ENCODE data around the gene NOL9.
A peak's percentile ranks its signal among the peaks of the same experiment; 100 is the strongest.

Gene NOL9

DNA sequence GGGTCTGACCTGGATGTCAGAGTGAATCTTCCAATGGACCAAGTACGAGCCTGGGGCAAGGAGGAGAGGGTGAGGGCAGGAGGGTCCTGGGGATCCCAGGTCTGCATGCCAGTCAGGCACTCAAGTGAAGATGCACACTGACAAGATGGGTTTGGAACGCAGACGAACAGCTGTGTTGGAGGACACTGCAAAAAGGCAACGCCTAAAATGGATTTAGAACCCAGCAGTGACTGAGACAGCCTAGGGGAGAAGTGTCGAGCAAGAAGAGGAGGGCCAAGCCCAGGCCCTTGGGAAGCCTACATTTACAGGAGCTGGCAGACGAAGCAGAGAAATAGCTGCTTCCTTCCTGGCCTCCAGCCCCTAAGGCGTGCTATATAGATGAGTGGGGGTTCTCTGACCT, 25.8 kb downstream of the NOL9 start:
- DNase-seq: no peak

- no peak for DNase-seq
Measured at GRCh38 chr1:6526316-6526715, 28.0 kb downstream of the NOL9 start.

DNA sequence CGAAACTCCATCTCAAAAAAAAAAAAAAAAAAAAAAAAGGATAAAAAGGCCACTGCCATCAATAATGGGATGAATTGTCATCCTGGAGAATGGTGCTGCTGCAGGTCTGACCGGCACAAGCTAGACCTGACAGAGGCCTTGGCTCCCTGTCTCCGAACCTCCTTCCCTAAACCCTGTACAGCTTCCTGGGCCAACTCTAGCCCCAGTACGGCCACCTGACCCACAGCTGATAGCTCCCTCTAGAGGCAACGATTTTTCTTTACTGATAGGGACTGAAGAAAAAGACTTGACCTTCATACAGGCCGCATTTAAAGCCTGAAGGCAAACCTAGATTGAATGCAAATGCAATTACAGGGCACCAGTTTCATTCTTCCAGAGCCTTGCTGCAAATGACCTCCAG, 30.7 kb downstream of the NOL9 start:
- DNase-seq: peak in 1 of 56 donors; percentile 22

GRCh38 chr1:6521536-6521935, 32.8 kb downstream of the NOL9 start:
- DNase-seq: no peak

GRCh38 chr1:6519935-6520671, 34.2 kb downstream of the NOL9 start:
- DNase-seq: peak in 40 of 56 donors; percentile 22 to 80 (median 54)

DNA sequence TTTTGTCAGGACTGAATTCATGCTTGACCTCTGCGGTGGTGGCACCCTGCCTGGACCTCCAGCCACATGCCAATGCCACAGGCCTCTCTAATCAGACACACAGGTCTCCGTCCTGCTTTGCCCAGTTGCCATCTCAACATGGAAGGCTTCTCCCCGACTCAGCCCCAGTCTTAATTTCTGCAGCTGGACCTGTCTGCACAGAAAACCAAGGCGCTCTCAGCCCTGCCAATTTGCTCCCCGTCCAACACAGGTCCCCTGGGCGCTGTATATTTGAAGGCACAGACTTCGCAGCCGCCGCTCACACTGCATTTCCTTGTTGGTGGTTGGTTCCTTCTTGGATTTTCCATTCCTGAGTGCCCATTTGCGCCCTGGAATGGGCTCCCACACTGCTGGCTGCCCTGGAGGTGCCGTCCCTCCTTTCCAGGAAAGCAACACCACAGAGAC, 34.8 kb downstream of the NOL9 start:
- DNase-seq: no peak

GRCh38 chr1:6517435-6517851, 36.9 kb downstream of the NOL9 start:
- DNase-seq: no peak

DNA sequence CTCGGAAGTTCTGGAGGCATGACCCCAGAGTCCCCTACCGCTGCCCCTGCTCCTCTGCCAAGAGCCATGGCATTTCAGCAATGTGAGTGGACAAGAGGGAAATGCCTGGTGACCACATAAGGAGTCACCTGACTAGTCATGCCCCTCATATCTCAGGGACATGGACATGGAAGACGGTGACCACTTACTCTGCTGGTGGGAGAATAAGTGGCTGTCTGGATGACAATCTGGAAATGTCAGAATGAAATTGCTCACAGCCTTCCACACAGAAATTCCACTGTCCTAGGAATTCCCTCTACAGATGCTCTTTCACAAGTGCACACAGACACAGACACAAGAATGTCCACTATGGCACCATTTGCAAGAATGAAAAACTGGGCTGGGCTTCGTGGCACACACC, 38.5 kb downstream of the NOL9 start:
- DNase-seq: no peak

DNA sequence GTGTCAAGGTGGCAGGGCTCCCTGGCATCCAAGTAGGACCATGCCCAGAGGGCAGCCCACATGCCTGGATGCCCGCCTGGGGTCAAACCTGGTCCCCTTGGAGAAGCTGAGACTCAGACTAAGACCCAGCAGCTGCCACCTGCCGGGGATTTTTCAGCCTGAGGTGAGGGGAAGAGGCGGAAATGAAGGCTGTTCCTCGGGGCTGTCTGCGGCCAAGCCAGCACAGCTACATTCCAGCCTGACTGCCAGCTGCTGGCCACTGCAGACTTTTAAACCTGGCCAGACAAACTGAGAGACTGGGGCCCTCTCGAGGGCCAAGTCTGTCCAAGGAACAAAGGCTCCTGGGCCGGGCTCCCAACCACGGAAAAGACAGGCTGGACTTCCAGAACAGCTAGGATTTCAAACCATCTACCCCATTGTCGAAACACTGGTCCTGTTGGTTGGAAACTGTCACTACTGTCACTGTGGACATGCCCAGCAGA, 41.0 kb downstream of the NOL9 start:
- DNase-seq: peak in 1 of 56 donors; percentile 35

DNA sequence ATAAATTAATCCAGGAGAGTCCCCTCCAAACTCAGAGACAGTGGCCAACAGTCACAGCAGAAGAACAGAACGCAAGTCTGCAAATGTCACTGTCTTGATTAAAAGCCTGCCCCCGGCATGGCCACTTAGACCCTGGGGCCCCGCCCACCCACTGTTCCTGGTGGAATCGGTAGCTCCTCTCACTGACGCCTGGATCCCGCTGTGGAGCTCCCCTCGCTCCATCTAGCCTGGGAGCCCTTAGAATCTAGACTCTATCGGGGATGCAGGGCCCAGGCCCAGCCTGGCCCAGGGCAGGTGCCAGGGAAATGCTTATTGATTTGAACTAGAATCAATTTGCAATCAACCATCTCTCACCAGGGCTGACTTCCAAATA, 41.4 kb downstream of the NOL9 start:
- DNase-seq: no peak

DNA sequence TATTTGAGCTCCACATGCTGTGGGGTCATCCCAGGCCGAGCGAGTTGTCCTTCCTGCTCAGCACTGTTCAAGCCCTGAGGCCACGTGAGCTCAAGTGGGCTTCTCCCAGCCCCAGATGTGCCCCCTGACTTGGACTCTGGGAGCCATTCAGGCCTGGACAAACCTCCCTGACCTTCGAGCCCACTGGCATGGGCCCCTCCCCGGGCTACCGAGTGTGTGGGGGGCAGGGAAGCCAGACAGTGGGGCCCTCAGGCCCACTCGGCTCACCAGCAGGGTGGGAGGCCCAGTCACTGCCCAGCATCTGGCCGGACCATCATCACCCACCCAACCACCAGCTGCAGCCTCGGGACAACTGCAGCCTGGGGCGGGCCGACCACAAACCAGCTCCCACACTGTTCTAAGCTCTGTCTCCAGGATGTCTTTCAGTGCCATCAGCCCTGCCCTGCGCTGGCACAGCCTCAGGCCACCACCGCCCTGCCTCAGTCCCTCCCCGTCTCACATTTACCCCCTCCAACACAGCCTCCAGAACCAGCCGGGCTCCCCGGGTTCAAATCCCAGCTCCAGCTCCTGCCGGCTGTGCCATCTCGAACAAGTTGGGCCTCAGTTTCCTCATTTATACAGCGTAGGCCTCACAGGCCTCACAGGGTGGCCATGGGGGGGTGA, 41.9 kb downstream of the NOL9 start:
- no peak for DNase-seq

DNA sequence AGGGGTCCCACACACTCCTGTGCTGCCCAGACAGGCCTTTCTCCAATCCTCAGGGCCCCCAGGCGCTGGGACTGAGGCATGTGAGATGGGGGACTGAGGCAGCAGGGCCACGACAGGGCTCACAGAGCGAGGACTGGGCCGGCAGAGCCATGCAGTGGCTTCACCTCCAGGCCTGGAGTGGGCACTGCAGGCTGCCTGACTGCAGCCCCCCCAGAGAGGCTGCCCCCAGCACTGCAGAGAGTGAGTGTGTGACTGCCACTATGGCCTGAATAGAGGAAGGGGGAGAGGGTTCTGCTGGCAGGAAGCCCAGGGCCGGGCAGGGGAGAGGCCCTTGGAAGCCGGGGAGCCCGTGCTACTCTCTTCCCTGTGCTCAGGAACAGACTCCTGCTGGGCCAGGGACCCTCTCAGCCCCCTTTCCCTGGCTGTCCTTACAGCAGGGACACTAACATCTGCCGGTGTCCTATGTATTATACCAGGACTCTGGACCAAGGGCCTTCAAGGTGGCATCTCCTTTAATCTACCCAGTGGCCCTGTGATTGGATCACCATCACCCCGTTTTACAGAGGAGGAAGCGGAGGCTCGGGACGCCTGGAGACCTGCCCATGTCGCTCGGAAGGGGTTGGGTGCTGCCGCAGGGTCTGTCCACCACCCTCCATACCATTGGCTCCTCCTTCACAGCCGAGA, 42.6 kb downstream of the NOL9 start:
- no peak for DNase-seq

DNA sequence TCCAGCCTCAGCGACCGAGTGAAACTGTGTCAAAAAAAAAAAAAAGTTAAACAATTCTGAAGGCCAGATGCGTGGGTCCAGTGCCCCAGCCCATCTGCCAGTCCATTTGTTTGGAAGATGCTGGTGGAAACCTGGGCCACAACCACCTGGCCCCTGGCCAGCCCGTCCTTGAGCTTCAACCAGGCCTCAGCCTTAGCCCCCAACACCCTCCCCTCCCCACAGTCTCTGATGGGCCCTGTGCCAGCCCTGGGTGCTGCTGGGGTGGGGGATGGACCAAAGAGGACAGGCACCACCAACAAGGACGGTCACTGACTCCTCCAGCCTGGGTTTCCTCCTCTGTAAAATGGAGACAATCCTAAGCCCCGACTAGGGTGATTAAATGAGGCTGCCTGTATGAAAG, 43.3 kb downstream of the NOL9 start:
- no peak for DNase-seq

DNA sequence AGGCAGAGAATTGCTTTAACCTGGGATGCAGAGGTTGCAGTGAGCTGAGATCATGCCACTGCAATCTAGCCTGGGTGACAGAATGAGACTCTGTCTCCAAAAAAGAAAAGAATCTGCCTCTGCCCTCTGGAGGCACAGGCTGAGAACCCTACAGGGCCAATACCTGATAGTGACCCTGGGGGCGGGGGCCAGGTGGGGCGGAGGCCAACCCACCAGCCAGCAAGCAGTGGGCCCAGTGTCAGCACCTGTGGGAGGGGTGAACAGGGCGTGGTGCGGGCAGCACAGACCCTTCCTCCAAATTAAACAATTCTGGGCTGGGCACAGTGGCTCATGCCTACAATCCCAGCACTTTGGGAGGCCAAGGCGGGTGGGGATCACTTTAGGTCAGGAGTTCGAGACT, 43.8 kb downstream of the NOL9 start:
- no peak for DNase-seq

DNA sequence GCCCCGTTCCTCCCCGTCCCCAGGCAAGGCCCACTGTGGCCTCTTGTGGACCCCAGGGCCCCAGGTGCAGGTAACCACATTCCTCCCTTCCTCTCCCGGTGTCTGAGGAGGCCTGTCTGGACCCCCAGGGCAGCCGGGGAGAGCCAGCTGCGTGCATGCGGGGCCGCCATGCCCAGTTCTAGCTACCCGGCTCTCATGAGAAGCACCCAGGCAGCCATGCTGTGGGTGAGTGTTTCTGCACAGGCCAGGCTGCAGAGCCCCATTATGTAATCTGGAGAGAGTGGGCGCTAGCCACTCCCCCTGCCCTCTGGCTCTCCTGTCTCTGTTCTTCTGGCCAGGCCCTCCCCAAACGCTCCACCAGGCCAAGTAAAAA, 44.4 kb downstream of the NOL9 start:
- DNase-seq: peak in 5 of 56 donors; percentile 20 to 43 (median 32)

DNA sequence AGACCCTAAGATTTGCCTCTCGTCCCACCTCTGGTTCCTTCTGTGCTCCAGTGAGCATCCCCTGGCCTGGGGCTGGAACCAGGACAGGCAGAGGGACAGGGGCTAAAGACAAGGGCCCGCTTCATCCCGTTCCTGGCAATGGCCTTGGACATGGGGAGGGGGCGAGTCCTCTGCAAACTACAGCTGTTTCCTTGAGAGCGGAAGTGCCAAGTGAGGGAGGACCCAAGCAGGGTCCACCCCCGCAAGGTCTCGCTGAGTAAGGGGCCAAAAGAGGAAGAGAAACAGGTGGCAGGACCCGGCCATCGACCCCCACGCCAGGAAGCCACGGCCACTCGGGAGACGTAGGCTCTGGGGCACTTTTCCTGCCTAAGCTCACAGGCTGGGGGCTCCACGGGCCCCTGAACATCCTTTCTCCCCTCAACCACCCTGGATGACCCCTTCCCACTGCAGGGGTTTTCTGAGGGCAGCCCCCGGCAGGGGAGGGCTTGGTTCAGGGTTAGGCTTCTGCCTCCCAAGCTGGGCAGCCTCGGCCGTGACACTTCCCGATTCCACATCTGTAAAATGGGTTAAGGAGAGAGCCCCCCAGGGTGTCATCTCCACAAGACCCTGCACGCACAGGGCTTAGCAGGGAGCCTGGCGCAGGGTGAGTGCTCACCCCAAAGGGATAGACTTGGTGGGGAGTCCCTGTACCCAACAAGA, 44.9 kb downstream of the NOL9 start:
- no peak for DNase-seq

- DNase-seq: no peak
Measured at GRCh38 chr1:6508816-6509189, 45.5 kb downstream of the NOL9 start.

DNA sequence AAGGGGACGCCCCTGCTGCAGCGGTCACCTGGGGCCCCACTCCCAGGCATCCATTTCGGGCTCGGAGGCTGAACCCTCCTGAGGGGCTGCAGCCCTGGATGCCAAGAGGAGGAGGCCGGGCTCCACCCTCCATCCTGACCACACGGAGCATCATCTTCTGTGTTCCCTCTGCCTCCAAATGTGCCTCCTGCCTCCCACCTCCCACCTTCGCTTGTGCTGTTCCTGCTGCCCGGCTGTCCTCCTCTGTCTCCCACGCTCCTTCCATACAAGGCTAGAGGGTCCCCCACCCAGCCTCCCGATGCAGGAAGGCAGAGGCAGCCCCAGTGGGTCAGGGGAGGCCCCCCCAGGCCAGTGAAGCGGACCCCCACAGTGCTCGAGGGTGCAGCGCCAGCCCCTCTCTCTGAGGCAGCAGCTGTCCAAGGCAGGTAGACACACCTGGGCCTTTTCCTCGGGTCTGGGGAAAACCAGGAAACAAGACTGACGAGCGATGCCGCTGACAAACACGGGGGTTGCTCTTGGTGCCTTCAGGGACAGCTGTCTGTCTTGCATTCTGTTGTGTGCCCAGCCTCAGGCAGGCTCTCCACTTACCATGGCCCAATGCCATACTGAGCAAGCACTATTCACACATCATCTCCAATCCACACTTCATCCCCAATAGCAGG, 46.0 kb downstream of the NOL9 start:
- no peak for DNase-seq

DNA sequence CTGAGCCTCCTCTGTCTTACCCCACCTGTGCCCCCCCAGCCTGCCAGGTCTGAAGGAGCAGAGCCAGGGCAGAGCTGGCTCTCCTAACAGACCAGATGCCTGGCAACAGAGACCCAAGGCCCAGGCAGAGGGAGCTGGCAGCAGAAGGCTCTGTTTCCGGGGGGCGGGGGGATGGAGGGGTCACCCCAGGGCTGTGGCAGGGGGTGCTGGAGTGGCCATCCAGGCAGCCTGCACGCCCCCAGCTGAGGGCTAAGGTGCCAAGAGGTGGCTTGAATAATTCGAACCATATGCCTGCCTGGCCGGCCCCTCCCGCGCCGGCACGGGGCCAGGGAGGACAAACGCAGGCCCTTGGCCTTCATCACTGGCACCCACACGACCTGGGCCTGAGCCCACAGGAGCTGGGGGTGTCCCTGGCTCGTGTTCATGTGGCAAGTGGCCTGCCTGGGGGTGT, 46.8 kb downstream of the NOL9 start:
- DNase-seq: peak in 11 of 56 donors; percentile 24 to 75 (median 44)

GRCh38 chr1:6507037-6507428, 47.3 kb downstream of the NOL9 start:
- DNase-seq: peak in 4 of 56 donors; percentile 6 to 59 (median 33)
